ENCODE data around the gene SOX5. TPM values are rescaled to one million over a fixed set of nuclear protein-coding genes. Genes with fewer than 3 reads are reported as not detected.

SOX5 gene
- total RNA-seq, 1 experiment from 2014 or later: 3.1 TPM

- no peak overlapping the region for H3K18ac ChIP-seq (ENCODE audit: insufficient read length, low read depth, low read length)
- no peaks in the 10 kb centered on the region for H3K9me3 ChIP-seq (ENCODE audit: control insufficient read depth, low read depth, low read length)
- no peak for DNase-seq
- no peak overlapping the region for H2AK5ac ChIP-seq (ENCODE audit: insufficient read length, low read length)
- H2BK15ac ChIP-seq (ENCODE audit: low read depth, low read length): no peak overlapping the region
- Mint-ChIP-seq H3K27me3 (ENCODE audit: low read depth) (peaks cover 2% of the 10 kb centered on the region; the same call in 1 of the 2 replicates), H3K36me3 (ENCODE audit: insufficient read depth in 1 of 3, low read depth in 3 of 3) (peaks cover 0 to 7% (median 0%) of the 10 kb centered on the region in 3 experiments; a peak in 2 of 7 replicates), H3K9me3 (peaks cover 2 to 3% of the 10 kb centered on the region in 2 experiments; a peak in 3 of 5 replicates), H3K4me1 (no peaks in the 10 kb centered on the region), H3K4me3 (no peak overlapping the region), H3K27ac (no peak overlapping the region)
- no peaks in the 10 kb centered on the region; the same call in 1 of the 2 replicates for H3K27me3 ChIP-seq (ENCODE audit: insufficient read depth, low read length)
- H4K5ac ChIP-seq (ENCODE audit: insufficient read length, low read depth, low read length): no peak overlapping the region
- no peak overlapping the region for H3K56ac ChIP-seq (ENCODE audit: insufficient read length, low read depth, low read length)
- H3K4me2 ChIP-seq (ENCODE audit: insufficient read depth, insufficient read length, low read length): no peak overlapping the region
- H4K20me1 ChIP-seq (ENCODE audit: control insufficient read depth, insufficient read depth, insufficient read length): no peaks in the 10 kb centered on the region
- no peak overlapping the region for H2BK5ac ChIP-seq (ENCODE audit: insufficient read length, low read length)
- no peak overlapping the region for H4K8ac ChIP-seq (replicated peaks; ENCODE audit: insufficient read length, low read depth, low read length)
- H3T11ph ChIP-seq (ENCODE audit: low read length): no peak overlapping the region
- no peaks in the 10 kb centered on the region for H3K79me2 ChIP-seq (ENCODE audit: insufficient read depth, low read length)
- TF ChIP-seq CTCF (conservative IDR thresholded peaks at IDR 0.05): no peak
- H3K79me1 ChIP-seq (ENCODE audit: insufficient read depth, low read depth, low read length, poor library complexity, severe bottlenecking): no peaks in the 10 kb centered on the region
- no peak overlapping the region for H2BK12ac ChIP-seq (ENCODE audit: insufficient read length, low read depth, low read length)
- H2AFZ ChIP-seq (ENCODE audit: low read length): no peak overlapping the region
- H4K91ac ChIP-seq (ENCODE audit: insufficient read length, low read depth, low read length): no peak overlapping the region
- peaks cover 10% of the 10 kb centered on the region for H3K23me2 ChIP-seq (ENCODE audit: insufficient read length, low read depth, low read length, poor library complexity, severe bottlenecking)
- H3K23ac ChIP-seq (ENCODE audit: insufficient read length, low read depth, low read length): no peak overlapping the region
- no peak overlapping the region for H3K27ac ChIP-seq (ENCODE audit: insufficient read length, low read depth, low read length)
- H2BK20ac ChIP-seq (ENCODE audit: low read depth, low read length, poor library complexity, severe bottlenecking): no peak overlapping the region
- H3K4ac ChIP-seq (ENCODE audit: low read depth, low read length): no peak overlapping the region
- no peak overlapping the region for H2BK120ac ChIP-seq (ENCODE audit: low read depth, low read length, poor library complexity, severe bottlenecking)
- no peak overlapping the region for H3K14ac ChIP-seq (ENCODE audit: insufficient read depth, low read length)
- no peaks in the 10 kb centered on the region for H3K4me1 ChIP-seq (ENCODE audit: insufficient read depth, low read length)
- no peak overlapping the region for H3K9ac ChIP-seq (ENCODE audit: extremely low read depth, insufficient read length, low read length)
Observed at GRCh38 chr12:23954332-23954731, 4.9 kb upstream of the SOX5 start.

Data from H9 (cell line).